HG03280 (cell line): ENCODE measurements around the gene TTC27.
"Not testable (repeated sequence)": the region's sequence is repeated elsewhere in the genome, so short reads cannot be mapped to it uniquely, and the experiment has no call there.

ENCODE experiments used
- ATAC-seq: cut with Tn5 transposase; IDR thresholded peaks from one replicate; pipeline ENCODE4 v1.9.1; 2021; ENCODE audit warnings: mild to moderate bottlenecking, moderate library complexity; ENCODE audit not compliant: unreplicated experiment

The TTC27 gene

DNA sequence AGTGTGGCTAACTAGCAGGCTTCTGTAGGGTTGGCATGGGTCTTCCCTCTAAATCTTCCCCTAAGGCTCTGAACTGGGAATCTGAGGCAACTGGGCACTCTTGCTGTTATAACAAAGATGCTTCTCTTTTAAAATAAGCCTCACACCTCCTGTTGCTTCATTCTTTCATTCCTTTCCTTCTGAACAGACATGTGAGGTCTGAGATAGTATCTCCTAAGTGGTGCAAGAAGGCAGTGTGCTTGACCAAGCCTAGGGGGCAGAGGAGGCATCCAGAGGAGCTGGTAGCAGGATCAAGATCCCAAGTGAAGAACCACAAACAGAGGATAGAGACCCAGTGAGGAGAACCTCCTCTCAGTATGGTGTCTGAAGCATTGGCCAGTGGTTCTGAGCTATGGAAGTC is 90.9 kb downstream of the TTC27 start:
- ATAC-seq = no peak

DNA sequence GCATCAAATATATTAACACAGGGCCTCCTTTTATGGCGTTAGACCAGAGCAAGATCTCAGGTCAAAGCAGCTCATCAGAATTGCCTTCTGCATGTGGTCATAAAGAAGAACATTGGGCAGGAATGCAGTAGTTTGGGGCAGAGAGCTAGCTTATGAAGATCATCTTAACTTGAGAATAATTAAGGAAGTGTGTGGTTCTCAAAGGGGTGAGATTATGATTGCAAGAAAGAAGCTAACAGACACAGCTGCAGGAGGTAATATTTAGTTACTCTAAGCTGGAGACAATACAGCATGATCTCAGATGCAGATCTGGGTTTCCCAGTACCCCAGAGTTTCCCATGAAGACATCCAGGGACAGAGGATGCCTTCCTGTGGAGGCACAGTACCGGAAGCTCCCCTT is 91.6 kb downstream of the TTC27 start:
- ATAC-seq = no peak

GRCh38 chr2:32719933-32720716 is 92.3 kb downstream of the TTC27 start:
- ATAC-seq = no peak

- ATAC-seq = no peak
These were observed 92.9 kb downstream of the TTC27 start for GRCh38 chr2:32720771-32721170.

- no peak for ATAC-seq
These were observed 93.5 kb downstream of the TTC27 start for GRCh38 chr2:32721376-32721775.

DNA sequence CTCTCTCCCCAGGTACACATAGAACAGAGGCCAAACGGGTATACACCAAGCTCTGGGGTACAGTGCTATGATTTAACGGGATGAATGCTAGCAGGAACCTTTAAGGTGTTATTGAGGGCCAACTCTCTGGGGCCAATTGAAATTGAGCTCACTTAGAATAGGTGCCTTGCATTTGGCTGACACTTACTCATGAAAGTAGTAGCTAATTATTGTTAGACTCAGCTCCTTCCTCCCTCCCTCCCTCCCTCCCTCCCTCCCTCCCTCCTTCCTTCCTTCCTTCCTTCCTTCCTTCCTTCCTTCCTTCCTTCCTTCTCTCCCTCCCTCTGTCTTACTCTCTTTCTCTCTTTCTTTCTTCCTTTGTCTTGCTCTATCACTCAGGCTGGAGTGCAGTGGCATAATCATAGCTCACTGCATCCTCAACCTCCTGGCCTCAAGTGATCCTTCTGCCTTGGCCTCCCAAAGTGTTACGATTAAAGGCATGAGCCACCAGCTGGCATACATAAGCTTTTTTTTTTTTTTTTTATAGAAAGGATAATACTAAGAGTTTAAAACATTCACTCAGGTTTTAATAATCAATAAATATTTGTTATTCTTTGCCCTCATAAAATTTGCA is 95.7 kb downstream of the TTC27 start:
- no peak for ATAC-seq

DNA sequence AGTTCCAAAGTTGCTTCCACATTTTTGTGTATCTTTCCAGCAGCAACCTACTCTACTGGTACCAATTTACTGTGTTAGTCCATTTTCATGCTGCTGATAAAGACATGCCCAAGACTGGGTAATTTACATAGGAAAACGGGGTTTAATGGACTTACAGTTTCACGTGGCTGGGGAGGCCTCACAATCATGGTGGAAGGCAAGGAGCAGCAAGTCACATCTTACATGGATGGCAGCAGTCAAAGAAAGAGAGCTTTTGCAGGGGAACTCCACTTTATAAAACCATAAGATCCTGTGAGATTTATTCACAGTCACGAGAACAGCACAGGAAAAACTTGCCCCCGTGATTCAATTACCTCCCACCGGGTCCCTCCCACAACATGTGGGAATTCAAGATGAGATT is 98.8 kb downstream of the TTC27 start:
- ATAC-seq = not testable (repeated sequence)

- no peak for ATAC-seq
These were observed 99.3 kb downstream of the TTC27 start for GRCh38 chr2:32727157-32727556.

DNA sequence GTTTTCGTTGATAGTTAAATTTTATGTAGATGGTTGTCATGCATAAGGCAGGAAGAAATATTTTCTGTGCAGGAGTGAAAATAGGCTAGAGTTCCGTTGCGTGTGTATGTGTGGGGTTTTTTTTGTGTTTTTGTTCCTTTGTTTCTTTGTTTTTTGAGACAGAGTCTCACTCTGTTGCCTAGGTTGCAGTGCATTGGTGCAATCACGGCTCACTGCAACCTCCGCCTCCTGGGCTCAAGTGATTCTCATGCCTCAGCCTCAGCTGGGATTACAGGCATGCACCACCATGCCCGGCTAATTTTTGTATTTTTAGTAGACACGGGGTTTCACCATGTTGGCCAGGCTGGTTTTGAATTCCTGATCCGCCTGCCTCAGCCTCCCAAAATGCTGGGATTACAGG is 103.1 kb downstream of the TTC27 start:
- ATAC-seq = not testable (repeated sequence)

GRCh38 chr2:32732120-32732519 is 104.3 kb downstream of the TTC27 start:
- ATAC-seq = no peak

GRCh38 chr2:32732912-32733472 is 105.1 kb downstream of the TTC27 start:
- no peak for ATAC-seq

DNA sequence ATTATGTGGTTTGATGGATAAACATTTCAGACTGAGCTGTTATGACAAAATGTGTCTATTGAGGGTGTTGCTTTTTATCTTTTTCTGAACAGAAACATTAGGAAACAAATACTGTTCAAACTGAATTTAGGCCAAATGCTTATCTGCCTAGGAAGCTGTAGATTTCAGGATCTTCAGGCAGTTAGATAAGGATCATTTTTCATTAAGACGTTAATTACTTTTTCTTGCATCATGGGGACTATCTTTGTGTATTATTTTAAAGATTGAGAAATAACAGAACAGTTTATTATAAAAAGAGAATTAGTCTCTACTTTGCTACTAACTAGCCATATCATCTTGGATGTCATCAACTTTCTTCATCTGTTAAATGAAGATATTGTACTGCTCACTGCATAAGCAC is 107.5 kb downstream of the TTC27 start:
- no peak for ATAC-seq

GRCh38 chr2:32738939-32739338 is 111.1 kb downstream of the TTC27 start:
- ATAC-seq = no peak

- no peak for ATAC-seq
These were observed 111.8 kb downstream of the TTC27 start for GRCh38 chr2:32739664-32740063.

DNA sequence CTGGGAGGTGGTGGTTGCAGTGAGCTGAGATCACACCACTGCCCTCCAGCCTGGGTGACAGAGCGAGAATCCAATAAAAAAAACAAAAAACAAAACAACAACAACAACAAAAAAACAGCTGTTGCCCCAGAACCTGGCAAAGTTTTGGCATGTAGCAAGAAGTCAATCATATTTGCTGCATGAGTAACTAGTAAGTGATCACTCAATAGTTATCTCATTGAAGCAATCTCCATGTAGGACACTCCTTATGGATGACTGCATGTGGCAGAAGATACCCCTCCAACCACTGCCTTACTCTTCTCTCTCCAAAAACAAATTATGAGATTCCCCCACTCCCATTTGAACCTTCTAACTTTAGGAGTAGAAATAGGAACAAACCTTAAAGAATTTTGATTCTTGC is 113.7 kb downstream of the TTC27 start:
- no peak for ATAC-seq

DNA sequence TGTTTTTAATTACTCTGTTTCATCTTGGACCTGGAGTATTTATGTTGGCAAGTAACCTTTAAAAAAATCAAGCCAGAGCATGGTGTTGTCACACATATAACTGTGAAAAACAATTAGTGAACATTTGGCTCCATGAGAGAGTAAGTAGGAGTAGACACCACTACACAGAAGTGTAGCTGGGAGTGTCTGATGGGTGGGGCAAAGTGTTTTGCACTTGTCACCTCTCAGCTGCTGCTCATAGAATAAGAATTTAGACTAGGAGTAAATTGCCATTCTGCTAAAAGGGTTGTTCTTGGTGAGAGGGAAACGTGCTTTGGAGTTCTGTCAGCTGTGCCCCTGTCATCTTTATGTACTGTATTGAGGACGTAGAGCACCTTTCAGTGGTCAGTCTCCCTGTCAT is 114.5 kb downstream of the TTC27 start:
- ATAC-seq = no peak

DNA sequence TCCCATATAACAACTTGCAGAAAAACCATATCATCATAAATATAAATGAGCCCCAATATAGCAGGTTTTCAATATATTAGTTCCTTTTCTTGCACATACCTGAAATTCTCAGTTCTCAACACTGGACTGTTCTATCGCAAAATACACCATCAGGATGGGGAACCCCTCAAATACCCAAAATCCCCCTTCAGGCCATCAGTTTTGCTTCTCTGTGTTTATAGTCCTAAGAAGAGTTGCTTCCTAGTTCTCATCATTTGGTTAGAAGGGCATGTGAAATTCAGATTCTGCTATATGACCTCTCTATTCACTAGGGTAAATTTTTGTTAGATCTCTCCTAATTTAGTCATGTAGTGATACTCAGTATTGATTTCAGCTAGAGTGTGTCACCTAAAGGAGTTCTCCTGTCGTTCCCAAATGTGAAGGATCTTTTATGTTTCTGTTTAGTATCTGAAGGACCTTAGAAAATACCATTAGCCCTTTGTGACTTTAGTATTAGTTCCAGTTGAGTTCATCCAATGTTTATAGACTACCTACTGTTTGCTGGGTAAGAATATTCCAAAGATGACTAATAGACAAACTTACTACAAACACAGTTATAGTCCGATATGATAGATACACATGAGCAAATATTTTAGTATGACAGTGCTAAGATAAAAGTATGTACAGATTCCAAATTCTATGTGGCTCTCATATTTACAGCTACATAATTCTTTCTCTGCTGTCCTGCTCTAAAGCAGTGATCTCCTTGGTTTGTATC is 115.8 kb downstream of the TTC27 start:
- ATAC-seq = no peak

GRCh38 chr2:32745191-32745590 is 117.3 kb downstream of the TTC27 start:
- no peak for ATAC-seq

DNA sequence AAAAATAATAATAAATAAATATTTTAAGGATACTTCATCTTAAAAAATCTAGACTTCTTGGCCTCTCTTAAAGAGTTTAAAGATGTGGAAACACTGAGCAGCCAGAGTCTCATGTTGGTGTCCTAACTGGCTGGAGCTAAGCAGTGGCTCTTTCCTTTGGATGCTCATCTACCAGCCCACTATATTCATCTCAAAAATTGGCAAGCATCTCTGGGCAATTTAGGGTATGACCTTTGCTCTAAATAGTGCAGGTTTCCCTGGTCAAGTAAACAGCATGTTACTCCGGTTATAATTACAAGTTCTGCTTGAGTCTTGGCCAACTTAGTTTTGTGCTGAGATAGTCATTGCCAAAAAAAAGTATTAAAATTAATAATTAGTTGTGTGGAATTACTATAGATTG is 117.8 kb downstream of the TTC27 start:
- no peak for ATAC-seq

DNA sequence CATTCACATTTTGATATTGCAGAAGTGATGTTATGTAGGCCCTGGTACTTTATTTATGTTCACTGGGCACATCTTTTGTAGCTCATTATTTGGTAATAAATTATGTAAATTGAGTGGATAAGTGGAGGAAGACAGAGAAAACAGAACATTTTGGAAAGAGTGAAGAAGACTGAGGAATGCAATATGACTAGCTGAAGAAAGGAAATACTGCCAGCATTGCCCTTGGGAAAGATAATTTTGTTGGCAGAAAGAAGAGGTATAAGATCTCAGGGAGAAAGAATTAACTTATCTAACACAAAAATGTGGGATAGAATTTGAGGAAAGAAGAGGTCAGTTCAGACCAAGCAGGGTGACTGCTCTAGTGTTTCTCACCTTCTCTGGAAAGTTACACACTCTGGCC is 118.8 kb downstream of the TTC27 start:
- ATAC-seq = no peak

DNA sequence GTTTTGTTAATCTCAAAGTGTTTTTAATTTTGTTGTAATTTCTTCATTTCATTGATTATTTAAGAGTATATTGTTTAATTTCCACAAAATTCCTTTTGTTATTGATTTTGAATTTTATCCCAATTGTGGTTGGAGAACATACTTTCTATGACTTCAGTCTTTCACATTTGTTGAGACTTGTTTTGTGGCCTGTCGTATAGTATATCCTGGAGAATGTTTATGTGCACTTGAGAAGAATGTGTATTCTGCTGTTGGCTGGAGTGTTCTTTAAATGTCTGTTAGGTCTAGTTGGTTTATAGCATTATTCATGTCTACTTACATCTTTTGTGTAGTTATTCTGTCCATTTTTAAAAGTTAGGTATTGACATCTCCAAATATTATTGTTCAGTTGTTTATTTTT is 120.3 kb downstream of the TTC27 start:
- no peak for ATAC-seq

GRCh38 chr2:32750880-32751279 is 123.0 kb downstream of the TTC27 start:
- no peak for ATAC-seq
